Measurements from ENCODE around the gene RBBP8NL. TPM values are rescaled to one million over a fixed set of nuclear protein-coding genes. Genes with fewer than 3 reads are reported as not detected.

RBBP8NL gene
- total RNA-seq, 4 donors from 2014 or later: 1.1 to 6.0 (median 4.6) TPM

DNA sequence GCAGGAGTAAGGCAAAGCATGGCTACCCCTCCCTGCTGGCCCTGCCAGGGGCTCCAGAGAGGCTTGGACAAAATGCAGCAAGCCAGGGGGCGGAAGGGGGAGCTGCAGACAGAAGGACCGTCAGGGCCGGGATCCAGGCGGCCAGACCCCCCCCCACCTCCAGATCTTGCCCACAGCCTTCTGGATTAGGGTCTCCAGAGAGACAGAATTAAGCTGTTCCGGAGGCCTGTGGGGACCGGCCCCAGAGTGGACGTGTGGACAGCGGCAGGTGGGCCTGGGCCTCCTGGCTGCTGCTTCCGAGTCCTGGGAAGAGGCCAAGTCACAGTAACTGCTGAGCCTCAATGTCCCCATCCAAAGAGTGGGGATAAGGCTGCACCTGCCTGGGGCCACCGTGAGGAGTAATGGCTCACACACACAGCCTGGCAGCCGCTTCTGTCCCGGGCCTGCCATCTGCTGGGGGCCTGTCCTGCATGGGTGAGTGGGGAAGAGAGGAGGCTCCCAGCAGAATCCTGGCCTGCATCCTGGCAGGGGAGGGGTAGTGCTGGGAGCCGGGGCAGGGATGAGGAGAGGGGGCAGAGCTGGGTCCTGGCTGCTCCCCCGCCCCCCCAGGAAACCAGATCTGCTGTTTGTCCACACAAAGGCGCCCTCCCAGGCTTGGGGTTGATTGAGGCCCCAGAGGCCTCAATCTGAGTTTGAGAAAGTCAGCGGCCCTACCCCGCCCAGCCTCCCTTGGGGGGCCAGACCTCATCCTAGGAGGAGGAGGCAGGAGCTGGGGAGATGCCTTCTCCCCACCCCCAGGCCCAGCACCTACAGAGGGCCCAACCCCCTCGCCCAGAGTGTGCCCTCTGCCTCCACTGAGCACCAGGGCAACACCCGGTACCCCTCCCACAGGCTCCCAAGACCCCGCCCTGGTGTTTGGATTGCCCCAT lies 64.1 kb downstream of the RBBP8NL start:
- Histone ChIP-seq H3K9me3 (no peaks in the 10 kb centered on the region), H3K27me3 (no peaks in the 10 kb centered on the region), H3K4me1 (peaks cover 84 to 88% of the 10 kb centered on the region in 2 donors), H3K27ac (peak overlapping the region; percentile 90 to 97 (median 95)), H3K36me3 (no peaks in the 10 kb centered on the region), H3K4me3 (replicated peaks in 1 of 3) (no peak overlapping the region)
- intact Hi-C loops (cut with DNase I): no loop called here
- WGBS, 2 donors: 66 to 75% methylated on average over 15 to 17 of the region's 20 CpGs
- DNase-seq: peak; percentile 33 to 59
- no peak for TF ChIP-seq POLR2A (IDR thresholded peaks at IDR 0.05)
- TF ChIP-seq, protein P1, sequence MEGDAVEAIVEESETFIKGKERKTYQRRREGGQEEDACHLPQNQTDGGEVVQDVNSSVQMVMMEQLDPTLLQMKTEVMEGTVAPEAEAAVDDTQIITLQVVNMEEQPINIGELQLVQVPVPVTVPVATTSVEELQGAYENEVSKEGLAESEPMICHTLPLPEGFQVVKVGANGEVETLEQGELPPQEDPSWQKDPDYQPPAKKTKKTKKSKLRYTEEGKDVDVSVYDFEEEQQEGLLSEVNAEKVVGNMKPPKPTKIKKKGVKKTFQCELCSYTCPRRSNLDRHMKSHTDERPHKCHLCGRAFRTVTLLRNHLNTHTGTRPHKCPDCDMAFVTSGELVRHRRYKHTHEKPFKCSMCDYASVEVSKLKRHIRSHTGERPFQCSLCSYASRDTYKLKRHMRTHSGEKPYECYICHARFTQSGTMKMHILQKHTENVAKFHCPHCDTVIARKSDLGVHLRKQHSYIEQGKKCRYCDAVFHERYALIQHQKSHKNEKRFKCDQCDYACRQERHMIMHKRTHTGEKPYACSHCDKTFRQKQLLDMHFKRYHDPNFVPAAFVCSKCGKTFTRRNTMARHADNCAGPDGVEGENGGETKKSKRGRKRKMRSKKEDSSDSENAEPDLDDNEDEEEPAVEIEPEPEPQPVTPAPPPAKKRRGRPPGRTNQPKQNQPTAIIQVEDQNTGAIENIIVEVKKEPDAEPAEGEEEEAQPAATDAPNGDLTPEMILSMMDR (IDR thresholded peaks at IDR 0.05): no peak

DNA sequence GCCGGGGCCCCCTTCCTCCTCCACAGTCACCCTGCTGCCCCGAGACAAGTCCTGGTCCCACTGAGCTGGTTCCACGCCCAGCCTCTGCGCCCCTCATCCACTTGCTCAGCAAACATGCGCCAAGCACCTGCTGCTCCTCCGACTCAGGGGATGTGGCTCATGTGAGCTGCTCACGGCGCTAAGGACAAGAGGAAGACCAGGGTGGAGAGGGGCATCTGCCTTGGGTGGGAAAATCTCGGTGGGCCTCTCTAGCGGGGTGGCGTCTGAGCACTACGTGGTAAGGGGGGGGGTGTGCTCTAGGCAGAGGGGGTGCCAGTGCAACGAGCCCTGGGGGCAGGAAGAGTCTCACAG lies 64.8 kb downstream of the RBBP8NL start:
- intact Hi-C loops (cut with DNase I): no loop called here
- no peak for DNase-seq
- Histone ChIP-seq H3K27ac (peak overlapping the region; percentile 90 to 97 (median 95)), H3K27me3 (no peaks in the 10 kb centered on the region), H3K4me3 (replicated peaks in 1 of 3) (no peak overlapping the region), H3K36me3 (no peaks in the 10 kb centered on the region), H3K9me3 (no peaks in the 10 kb centered on the region), H3K4me1 (peaks cover 84 to 88% of the 10 kb centered on the region in 2 donors)
- no peak for TF ChIP-seq POLR2A (IDR thresholded peaks at IDR 0.05)
- WGBS, 2 donors: 77 to 79% methylated on average over 7 to 11 of the region's 13 CpGs

DNA sequence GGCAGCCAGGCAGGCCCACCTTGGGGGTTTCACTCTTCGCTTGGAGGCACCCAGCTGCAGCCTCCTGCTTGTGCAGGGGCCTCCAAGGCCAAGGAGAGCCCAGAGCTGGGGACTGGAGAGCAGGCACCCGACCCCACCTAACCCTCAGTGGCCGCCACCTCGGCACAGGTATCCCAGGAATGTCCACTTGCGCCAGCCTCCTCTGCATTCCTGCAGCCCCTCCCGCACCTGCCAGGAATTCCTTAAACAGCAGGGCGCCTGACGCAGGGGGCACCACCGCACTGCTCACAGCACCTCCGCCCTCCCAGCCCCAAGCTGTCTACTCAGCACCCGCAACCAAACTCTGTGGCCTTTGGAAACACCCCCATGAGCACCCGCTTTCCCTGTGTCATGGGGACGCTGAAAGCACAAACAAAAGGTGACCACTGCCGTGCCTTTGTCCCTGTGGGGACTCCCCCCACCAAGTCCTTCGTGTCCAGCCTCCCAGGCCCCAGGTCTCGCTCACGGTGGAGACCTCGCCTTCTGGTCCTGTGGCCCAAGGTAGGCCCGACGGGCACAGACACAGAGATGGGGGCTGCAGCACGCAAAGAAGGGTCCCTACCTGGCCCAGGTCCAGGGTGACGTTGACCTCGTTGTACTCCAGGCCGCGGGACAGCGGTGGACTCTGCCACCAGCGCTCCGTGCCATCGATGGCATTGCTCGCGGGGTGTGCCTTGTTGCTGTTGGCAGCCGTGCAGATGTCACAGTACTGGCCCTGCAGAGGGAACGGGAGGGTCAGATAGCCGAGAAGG lies 65.3 kb downstream of the RBBP8NL start:
- peak; percentile 87 to 91 for DNase-seq
- TF ChIP-seq, protein P1 (IDR thresholded peaks at IDR 0.05): no peak
- TF ChIP-seq POLR2A (IDR thresholded peaks at IDR 0.05): peak in 1 of 2 donors; percentile 39
- H3K36me3 ChIP-seq: no peaks in the 10 kb centered on the region
- peaks cover 87 to 90% of the 10 kb centered on the region in 2 donors for H3K4me1 ChIP-seq
- no peak overlapping the region for H3K4me3 ChIP-seq (replicated peaks in 1 of 3)
- no peaks in the 10 kb centered on the region for H3K9me3 ChIP-seq
- H3K27ac ChIP-seq: peak overlapping the region; percentile 90 to 97 (median 95)
- no peaks in the 10 kb centered on the region for H3K27me3 ChIP-seq
- 59 to 63% methylated on average over 19 to 20 of the region's 34 CpGs for WGBS, 2 donors
- intact Hi-C loops (cut with DNase I): no loop called here

DNA sequence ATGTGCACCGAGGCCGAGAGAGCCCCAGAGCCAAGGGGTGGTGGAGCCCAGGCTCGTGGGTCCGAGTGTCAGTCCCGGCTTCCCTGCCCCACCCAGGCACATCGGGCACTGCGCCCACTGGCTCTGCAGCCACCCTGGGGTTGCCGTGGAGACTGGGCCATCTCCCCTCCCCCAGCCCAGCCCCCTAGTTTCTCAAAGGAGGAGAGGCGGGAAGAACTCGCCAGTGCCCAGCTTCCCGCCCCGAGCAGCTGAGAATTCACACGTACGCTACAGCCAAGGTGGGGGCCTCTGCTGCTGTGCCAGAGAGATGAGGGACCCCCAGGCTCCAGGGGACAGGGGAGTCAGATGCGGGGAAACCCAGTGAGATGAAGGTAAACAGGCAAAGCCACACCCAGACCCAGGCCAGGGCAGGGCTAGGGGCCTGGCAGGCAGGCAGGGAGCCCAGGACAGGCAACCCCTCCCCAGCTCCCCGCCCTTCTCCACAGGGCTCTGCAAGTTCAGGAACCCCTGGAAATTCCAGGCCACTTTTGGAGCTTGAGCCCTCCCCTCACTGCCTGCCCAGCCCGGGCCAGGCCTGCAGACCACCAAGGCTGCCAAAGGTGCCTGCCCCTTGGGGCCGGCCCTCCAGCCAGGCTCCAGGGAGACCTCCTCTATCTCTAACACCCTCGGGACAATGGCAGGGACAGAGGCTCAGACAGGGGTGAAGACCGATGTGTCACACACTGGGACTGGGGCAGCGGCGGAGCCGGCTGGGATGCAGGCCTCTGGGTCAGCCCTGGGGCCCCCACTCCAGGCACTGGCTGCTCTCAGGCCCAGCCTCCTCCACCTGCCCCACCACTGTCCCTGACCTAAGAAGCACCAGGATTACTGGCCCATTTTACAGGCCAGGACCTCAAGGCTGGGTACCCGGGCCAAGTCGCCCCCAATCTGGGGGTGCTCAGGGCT lies 66.2 kb downstream of the RBBP8NL start:
- H3K9me3 ChIP-seq: no peaks in the 10 kb centered on the region
- 40 to 64% methylated on average over 5 to 11 of the region's 25 CpGs for WGBS, 2 donors
- no peak overlapping the region for H3K4me3 ChIP-seq (replicated peaks in 1 of 3)
- DNase-seq: peak; percentile 56 to 69
- peaks cover 93 to 96% of the 10 kb centered on the region in 2 donors for H3K4me1 ChIP-seq
- H3K27ac ChIP-seq: peak overlapping the region; percentile 90 to 97 (median 95)
- no peaks in the 10 kb centered on the region for H3K27me3 ChIP-seq
- intact Hi-C loops (cut with DNase I): no loop called here
- H3K36me3 ChIP-seq: no peaks in the 10 kb centered on the region
- TF ChIP-seq POLR2A (IDR thresholded peaks at IDR 0.05): no peak
- TF ChIP-seq, protein P1 (IDR thresholded peaks at IDR 0.05): no peak

Other genes starting within 250 kb of the RBBP8NL start
- 10 to 100 TPM; 21.6 to 38.2 (median 33.4) TPM for gene MTG2, start 244.5 kb downstream of the RBBP8NL start, total RNA-seq
- gene HRH3, start 207.3 kb downstream of the RBBP8NL start, total RNA-seq: not detected
- gene OSBPL2, start 189.0 kb downstream of the RBBP8NL start, total RNA-seq: 10 to 100 TPM; 46.9 to 60.8 (median 50.8) TPM
- gene ADRM1, start 124.5 kb downstream of the RBBP8NL start, total RNA-seq: 100 to 1,000 TPM in 3 of 4 donors, 10 to 100 TPM in 1; 89.9 to 140 (median 117) TPM
- gene LAMA5, start 60.2 kb downstream of the RBBP8NL start, total RNA-seq: 100 to 1,000 TPM in 3 of 4 donors, 10 to 100 TPM in 1; 93.9 to 179 (median 117) TPM
- gene RPS21, start 40.4 kb downstream of the RBBP8NL start, total RNA-seq: 1,000 to 10,000 TPM; 1,818 to 3,649 (median 2,349) TPM
- 1 to 10 TPM; 5.8 to 8.5 (median 7.7) TPM for gene CABLES2, start 20.3 kb downstream of the RBBP8NL start, total RNA-seq
- under 1 TPM in 3 of 4 donors, not detected in 1; 0.33 to 0.67 (median 0.54) TPM for gene GATA5, start 48.5 kb upstream of the RBBP8NL start, total RNA-seq
- 10 to 100 TPM in 1 of 4 donors, 1 to 10 TPM in 3; 5.3 to 18.3 (median 6.7) TPM for gene SLCO4A1, start 215.0 kb upstream of the RBBP8NL start, total RNA-seq